C4-2B (cell line): ENCODE results near the gene PFKL.

Experiments used
- CTCF ChIP-seq: fragments of 450-650 bp; conservative IDR thresholded peaks from 2 replicates; pipeline ENCODE4 v1.5.1; 2017; ENCODE audit warnings: mild to moderate bottlenecking
- ZFX ChIP-seq: fragments of 450-650 bp; IDR thresholded peaks from 2 replicates; pipeline ENCODE4 v1.6.1; 2017

- TF ChIP-seq CTCF (no peak), ZFX (no peak)
Measured at GRCh38 chr21:44272284-44272858, 27.5 kb upstream of the PFKL start.
